Measurements from ENCODE around the gene ZNF593OS.
A peak's percentile ranks its signal among the peaks of the same experiment; 100 is the strongest.

Gene ZNF593OS

GRCh38 chr1:26160527-26161414 lies 10.9 kb downstream of the ZNF593OS start:
- DNase-seq (ENCODE audit: low read depth in 3 of 3, low spot score in 1 of 3), result no peak

GRCh38 chr1:26159743-26160039 lies 11.9 kb downstream of the ZNF593OS start:
- DNase-seq (ENCODE audit: low read depth in 3 of 3, low spot score in 1 of 3), result no peak

GRCh38 chr1:26158908-26159742 lies 12.5 kb downstream of the ZNF593OS start, which contains the start of gene FAM110D:
Gene FAM110D (plus strand): TSS chr1:26159079. CDS start chr1:26161292, 2,213 bp downstream.
- DNase-seq (ENCODE audit: low read depth in 3 of 3, low spot score in 1 of 3), result no peak

GRCh38 chr1:26158271-26158907 lies 13.2 kb downstream of the ZNF593OS start:
- DNase-seq (ENCODE audit: low read depth in 3 of 3, low spot score in 1 of 3), result no peak

GRCh38 chr1:26156285-26157038 lies 15.2 kb downstream of the ZNF593OS start:
- DNase-seq (ENCODE audit: low read depth in 3 of 3, low spot score in 1 of 3), result no peak

GRCh38 chr1:26155370-26156284 lies 16.0 kb downstream of the ZNF593OS start:
- DNase-seq (ENCODE audit: low read depth in 3 of 3, low spot score in 1 of 3), result no peak

- no peak for DNase-seq (ENCODE audit: low read depth in 3 of 3, low spot score in 1 of 3)
These were observed 16.9 kb downstream of the ZNF593OS start for GRCh38 chr1:26154750-26155149.

GRCh38 chr1:26153966-26154532 lies 17.6 kb downstream of the ZNF593OS start:
- no peak for DNase-seq (ENCODE audit: low read depth in 3 of 3, low spot score in 1 of 3)

GRCh38 chr1:26148887-26149286 lies 22.7 kb downstream of the ZNF593OS start:
- DNase-seq (ENCODE audit: low read depth in 3 of 3, low spot score in 1 of 3), result no peak

- no peak for DNase-seq (ENCODE audit: low read depth in 3 of 3, low spot score in 1 of 3)
These were observed 25.7 kb downstream of the ZNF593OS start for GRCh38 chr1:26145960-26146294.

GRCh38 chr1:26145041-26145959 lies 26.3 kb downstream of the ZNF593OS start:
- DNase-seq (ENCODE audit: low read depth in 3 of 3, low spot score in 1 of 3), result peak; percentile 31 to 64 (median 43)

GRCh38 chr1:26142159-26142558 lies 29.5 kb downstream of the ZNF593OS start:
- DNase-seq (ENCODE audit: low read depth in 3 of 3, low spot score in 1 of 3), result no peak

GRCh38 chr1:26138974-26139558 lies 32.6 kb downstream of the ZNF593OS start:
- DNase-seq (ENCODE audit: low read depth in 3 of 3, low spot score in 1 of 3), result no peak

- DNase-seq (ENCODE audit: low read depth in 3 of 3, low spot score in 1 of 3), result no peak
These were observed 37.2 kb downstream of the ZNF593OS start for GRCh38 chr1:26134466-26134865.

GRCh38 chr1:26132834-26133167 lies 38.8 kb downstream of the ZNF593OS start:
- no peak for DNase-seq (ENCODE audit: low read depth in 3 of 3, low spot score in 1 of 3)

- DNase-seq (ENCODE audit: low read depth in 3 of 3, low spot score in 1 of 3), result no peak
These were observed 39.4 kb downstream of the ZNF593OS start for GRCh38 chr1:26132128-26132833.

GRCh38 chr1:26130695-26131094 lies 40.9 kb downstream of the ZNF593OS start:
- no peak for DNase-seq (ENCODE audit: low read depth in 3 of 3, low spot score in 1 of 3)

GRCh38 chr1:26129778-26130177 lies 41.9 kb downstream of the ZNF593OS start:
- no peak for DNase-seq (ENCODE audit: low read depth in 3 of 3, low spot score in 1 of 3)

All from stimulated activated CD4-positive, alpha-beta T cell treated with anti-CD3 and anti-CD28 coated beads, TNF-alpha, amount 100 ng/mL, for 1 hour (primary cell).